Omental fat pad (tissue), 4 donors: ENCODE results near the gene IFITM5. TPM values are rescaled to one million over a fixed set of nuclear protein-coding genes. Genes with fewer than 3 reads are reported as not detected.
"Not testable (repeated sequence)": the region's sequence is repeated elsewhere in the genome, so short reads cannot be mapped to it uniquely, and the experiment has no call there.

Source experiments
- ATAC-seq: fragments of 150-250 bp; one replicate; pipeline ENCODE4 v1.9.1; 2016; ENCODE audit warnings: mild to moderate bottlenecking, moderate library complexity; ENCODE audit not compliant: low FRiP score
- DNase-seq: peaks from one replicate; pipeline ENCODE4 v3.0.0-alpha.2; 2019; ENCODE audit warnings: low spot score
- CTCF ChIP-seq, 3 donors: fragments of 450-650 bp; IDR thresholded peaks; one replicate each; pipeline ENCODE4 v1.5.1; 2016 to 2017; ENCODE audit warnings: antibody characterized with exemption in 3 of 3, mild to moderate bottlenecking in 3 of 3, moderate library complexity in 2 of 3
- total RNA-seq, 4 donors: library from RNA; depleted of rRNA; stranded (reverse); fragments of >200 nt; gene quantifications; one replicate each; pipeline ENCODE4 v1.1.0, GENCODE V29; 2016

The IFITM5 gene
- total RNA-seq, 4 donors from 2014 or later: not detected

GRCh38 chr11:331358-332060 is 32.2 kb upstream of the IFITM5 start:
- TF ChIP-seq CTCF (IDR thresholded peaks at IDR 0.05): no peak
- ATAC-seq: no peak
- DNase-seq: no peak

- ATAC-seq (no peak), DNase-seq (no peak)
- no peak for TF ChIP-seq CTCF (IDR thresholded peaks at IDR 0.05)
Observed at GRCh38 chr11:330694-331357, 31.5 kb upstream of the IFITM5 start.

GRCh38 chr11:330307-330693 is 31.0 kb upstream of the IFITM5 start:
- ATAC-seq: no peak
- TF ChIP-seq CTCF (IDR thresholded peaks at IDR 0.05): no peak
- DNase-seq: no peak

GRCh38 chr11:329886-330253 is 30.5 kb upstream of the IFITM5 start:
- DNase-seq: no peak
- no peak for TF ChIP-seq CTCF (IDR thresholded peaks at IDR 0.05)

GRCh38 chr11:328516-329100 is 29.3 kb upstream of the IFITM5 start:
- not testable (repeated sequence) for DNase-seq, ATAC-seq

More at GRCh38 chr11:329886-330253, 30.5 kb upstream of the IFITM5 start:
- no peak for ATAC-seq

GRCh38 chr11:328012-328411 is 28.7 kb upstream of the IFITM5 start:
- no peak for ATAC-seq
- no peak for DNase-seq
- TF ChIP-seq CTCF (IDR thresholded peaks at IDR 0.05): no peak

GRCh38 chr11:327581-327923 is 28.2 kb upstream of the IFITM5 start:
- TF ChIP-seq CTCF (IDR thresholded peaks at IDR 0.05): no peak
- ATAC-seq: no peak
- DNase-seq: no peak
